GM21367 (cell line): Measurements from ENCODE around the gene COL4A2.
"Not testable (repeated sequence)": the region's sequence is repeated elsewhere in the genome, so short reads cannot be mapped to it uniquely, and the experiment has no call there.

Source experiments
- ATAC-seq: cut with Tn5 transposase; IDR thresholded peaks from one replicate; pipeline ENCODE4 v1.9.1; 2021; ENCODE audit not compliant: unreplicated experiment

COL4A2 gene

DNA sequence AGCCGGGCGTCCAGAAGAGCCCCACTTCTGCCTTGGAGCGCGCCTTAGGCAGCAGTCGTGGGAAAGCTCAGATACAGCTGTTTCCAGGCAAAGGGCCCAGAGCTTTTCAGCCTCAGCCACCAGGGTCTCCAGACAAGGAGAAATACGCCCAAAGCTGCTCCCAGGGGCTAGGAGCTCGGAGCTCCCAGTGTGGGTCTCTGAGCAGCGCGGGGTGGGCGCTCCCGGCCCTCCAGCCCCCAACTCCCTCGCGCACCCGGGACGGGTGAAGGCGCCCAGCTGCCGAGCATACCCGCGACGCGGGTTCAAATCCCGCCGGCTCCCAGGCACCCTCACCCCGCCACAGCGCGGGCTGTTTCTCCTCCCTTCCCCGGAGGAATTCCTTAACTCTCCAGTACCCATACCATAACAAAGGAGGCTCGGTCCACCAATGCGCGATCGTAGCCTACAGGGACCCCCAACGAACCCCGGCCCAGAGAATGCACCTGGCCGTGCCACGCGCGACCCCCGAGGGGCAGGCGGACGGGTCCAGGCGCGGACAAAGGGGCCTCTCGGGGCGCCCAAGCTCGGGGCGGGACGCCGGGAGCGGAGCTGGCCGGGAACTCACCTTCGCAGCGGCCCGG is 634 bp upstream of the COL4A2 start:
- no peak for ATAC-seq

DNA sequence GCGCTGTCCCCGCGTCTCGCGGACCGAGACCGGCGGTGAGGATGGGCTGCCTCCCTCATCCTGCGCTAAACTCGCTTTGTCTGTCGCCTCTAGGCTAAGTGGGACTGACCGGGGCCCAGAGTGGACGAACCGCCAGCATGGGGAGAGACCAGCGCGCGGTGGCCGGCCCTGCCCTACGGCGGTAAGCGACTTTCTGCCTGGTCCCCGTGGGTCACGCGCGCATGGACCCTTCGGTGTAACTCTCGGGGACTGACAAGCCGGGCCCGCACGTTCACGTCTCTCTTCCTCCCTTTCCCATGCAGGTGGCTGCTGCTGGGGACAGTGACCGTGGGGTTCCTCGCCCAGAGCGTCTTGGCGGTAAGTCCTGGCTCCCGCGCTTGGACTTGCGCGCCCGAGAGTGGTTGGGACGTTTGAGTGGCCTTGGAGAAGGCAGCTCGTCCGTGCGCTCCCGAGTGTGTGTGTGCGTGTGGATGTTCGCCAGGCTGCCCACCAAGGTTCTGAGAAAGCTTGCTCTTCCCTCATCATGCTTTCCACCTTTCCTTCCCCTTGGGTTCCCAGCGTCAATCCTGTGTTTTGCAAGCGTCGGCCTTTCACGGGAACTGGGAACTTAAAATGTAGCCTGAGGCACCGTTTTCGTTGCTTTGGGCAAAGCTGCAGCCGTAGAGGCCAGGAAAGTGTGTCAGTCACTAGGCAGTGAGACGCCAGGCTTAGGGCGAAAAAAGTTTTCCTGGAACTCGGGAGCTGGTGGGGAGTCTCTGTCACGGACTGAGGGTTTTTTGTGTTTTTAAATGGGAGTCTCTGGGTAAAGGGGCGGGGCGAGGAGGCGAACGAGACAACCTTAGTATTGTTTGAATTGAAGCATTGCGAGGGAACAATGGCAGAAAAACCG is 927 bp downstream of the COL4A2 start:
- ATAC-seq: no peak

DNA sequence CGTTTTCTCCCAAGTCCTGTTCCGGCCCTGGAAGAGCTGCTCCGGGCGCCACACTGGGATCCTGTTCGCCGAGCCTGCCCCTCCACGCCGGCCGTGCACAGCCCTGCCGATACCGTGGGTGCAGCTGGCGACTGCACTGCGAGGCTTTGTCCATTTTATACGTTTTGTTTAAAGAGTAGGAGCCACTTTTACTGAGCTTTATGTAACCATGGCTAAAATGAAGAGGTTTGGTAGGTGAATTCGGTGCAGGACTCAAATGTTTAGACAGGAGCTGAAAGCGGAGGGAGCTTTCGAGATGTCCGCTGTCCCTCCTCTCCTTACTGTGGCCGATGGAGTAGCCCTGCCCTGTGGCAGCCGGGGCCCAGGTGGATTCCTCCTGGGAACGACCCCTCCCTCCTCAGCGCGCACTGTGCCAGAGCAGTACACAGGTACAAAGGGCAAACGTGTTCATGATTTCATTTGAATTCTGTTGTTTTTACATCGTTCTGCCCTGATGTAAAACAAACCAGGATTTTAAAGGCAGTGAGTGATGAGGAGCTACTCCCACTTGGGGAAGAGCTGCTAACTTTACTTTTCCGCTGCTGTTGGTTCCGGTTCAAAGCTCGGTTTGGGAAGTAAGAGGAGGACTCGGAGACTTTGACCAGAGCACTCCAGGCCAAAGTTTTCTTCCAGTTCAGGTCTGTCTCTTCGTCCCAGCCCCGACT is 1.7 kb downstream of the COL4A2 start:
- ATAC-seq: no peak

DNA sequence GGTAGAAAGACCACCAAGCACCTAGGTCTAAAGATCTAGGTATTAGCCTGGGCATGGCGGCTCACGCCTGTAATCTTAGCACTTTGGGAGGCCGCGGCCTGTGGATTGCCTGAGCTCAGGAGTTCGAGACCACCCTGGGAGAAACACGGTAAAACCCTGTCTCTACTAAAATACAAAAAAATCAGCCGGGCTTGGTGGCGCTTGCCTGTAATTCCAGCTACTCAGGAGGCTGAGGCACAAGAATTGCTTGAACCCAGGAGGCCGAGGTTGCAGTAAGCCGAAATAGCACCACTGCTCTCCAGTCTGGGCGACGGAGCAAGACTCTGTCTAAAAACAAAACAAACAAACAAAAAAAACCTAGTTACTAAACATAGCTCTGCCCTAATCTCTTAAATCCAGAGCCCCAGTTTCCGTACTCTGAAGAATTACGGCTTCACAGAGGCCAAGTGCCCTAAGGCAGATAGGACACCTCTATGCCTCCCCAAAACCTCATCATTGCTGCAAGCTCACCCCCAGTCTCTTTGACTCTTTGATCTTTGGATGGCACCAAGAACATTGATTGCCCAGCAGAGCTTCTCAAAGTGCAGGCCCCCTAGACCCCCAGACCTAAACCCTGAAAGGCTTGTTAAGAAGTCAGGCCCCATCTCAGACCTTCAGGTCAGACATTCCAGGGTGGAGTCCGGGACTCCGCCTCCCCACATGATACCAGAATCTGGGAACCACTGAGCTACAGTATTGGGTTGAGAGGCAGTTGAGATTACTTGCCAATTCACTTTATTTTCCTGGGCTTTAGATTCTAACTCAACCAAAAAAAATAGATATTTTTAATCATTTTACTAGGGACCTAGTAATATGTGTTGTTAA is 2.8 kb downstream of the COL4A2 start:
- no peak for ATAC-seq

DNA sequence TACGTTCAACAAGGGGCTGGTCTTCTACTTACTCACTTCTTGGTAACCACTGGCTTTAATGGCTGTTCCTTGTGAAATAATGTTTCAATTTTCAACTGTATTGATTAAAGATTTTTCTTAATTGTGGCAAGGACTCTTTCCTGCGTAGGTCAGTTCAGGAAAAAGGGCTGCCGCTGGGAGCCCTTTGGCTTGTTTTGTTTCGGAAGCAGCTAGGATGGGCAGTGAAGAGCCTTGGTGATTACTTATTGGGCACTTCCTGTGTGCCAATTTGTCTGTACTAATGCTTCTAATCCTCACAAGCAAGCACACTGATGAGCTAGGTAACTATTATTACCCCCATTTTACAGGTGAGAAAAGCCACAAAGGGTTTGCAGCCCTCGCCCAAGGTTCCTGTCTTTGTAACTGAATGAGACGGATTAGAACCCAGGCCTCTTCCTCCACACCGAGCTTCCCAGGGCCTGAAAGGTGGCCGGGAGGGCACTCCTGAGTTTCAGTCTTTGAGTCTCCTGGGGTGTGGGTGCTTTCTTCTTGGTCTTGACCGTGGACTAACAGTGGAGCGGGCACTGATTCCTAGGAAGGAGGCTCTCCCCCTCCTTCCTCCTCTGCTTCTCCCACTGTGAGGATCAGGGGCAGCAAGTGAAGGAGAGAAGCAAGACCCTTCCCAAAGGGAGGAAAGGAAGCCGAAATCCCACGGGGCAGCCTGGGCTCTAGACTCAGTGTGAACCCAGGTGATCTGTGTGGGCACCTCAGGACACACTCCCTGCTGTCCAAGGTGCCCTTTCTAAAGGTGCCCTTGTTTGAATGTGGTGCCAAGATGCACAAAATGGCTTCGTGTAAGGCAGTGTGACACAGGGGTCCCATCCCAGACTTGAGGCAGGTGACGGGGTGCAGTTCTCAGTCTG is 3.7 kb downstream of the COL4A2 start:
- ATAC-seq: no peak

DNA sequence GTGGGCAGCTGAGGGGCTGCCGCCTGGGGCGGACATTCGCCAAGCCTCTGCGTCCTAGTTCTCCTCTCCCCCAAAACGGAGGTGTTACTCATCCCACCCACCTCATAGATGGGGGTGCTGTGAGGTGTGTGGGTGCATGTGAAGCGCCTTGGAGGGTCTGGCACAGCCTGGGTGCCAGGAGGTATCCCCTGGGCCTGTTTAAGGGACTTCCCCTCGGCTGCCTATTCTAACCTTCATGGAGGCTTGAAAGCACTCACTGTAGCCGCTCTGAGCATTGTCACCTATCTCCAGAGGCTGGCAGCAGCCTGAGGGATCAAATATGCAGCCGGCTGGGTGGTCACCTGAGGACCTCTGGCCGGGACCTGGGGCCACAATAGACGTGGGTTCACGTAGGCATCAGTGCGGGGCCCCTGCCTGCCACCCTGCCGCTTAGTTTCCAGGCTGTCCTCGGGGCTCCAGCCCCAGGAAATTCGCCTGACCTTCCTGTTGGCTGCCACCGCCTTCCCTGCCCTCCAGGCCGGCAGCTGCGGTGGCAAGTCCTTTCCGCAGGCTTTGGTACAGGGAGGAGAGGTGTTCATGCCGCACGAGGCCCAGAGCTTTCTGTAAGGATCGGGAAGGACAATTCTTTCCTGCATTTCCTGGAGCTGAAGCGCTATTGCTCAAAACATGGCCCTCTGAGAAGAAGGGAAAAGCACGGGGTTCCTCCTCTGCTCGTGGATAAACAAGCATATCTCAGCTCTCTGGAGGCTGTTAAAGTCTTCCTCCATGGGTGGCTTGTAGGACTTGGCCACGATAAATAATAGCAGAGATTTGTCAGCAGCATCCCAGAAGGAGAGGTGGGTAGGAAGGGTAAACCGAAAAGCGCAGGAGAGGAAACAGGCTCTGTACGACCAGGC is 4.6 kb downstream of the COL4A2 start:
- ATAC-seq: no peak

DNA sequence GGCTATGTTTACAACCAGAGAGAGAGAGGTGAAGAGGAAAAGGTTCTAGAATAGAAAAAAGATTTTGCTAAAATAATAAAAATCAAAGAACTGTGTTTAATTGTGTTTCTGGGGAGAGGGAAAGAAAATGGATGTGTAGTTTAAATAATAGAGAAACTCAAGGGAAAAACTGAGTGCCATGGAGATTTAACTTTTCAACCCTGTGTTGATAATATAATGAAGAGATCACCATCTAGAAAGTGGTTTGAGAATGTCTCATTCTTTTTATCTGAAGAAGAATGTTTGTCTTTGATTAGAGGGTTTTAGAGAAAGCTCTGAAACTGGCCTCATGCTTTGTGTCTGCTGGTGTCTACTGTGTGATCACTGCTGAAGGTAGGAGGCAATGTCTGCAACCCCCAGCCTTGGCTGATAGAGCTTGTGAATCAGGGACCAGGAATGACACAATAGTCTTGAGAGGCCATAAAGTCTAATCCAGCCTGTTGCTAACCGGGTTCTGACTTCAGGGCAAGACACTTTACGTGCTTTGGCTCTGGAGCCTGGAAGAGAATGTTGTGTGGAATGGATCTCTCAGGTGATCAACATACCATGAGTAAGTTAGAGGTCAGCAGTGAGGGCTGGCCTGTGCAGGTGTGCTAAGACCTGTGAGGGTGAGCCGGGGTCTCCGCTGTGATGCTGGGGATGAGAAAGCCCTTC is 5.4 kb downstream of the COL4A2 start:
- ATAC-seq: no peak

DNA sequence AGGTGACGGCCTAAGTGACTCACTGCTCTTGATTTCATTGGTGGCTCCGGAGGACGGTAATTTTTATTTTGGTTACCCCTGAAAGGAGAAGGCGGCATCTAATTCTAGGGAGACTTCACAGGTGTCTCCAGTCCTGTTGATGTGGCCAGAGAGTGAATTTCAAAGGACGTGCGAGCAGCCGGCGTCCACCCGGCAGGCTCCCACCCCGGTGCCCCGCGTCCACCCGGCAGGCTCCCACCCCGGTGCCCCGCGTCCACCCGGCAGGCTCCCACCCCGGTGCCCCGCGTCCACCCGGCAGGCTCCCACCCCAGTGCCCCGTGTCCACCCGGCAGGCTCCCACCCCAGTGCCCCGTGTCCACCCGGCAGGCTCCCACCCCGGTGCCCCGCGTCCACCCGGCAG is 6.2 kb downstream of the COL4A2 start:
- ATAC-seq: not testable (repeated sequence)

DNA sequence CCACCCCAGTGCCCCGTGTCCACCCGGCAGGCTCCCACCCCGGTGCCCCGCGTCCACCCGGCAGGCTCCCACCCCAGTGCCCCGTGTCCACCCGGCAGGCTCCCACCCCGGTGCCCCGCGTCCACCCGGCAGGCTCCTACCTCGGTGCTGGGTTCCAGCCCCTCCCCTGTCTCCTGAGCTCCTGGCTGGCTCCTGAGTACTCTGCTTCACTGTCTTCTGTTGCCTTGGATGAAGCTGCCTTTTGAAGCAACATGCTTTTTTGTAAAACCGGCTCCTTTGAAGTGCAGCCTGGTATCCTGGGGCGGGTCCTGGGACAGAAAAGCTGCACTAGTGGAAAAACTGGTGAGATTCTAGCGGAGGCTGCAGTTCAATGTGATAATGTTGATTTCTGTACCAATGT is 6.6 kb downstream of the COL4A2 start:
- not testable (repeated sequence) for ATAC-seq

DNA sequence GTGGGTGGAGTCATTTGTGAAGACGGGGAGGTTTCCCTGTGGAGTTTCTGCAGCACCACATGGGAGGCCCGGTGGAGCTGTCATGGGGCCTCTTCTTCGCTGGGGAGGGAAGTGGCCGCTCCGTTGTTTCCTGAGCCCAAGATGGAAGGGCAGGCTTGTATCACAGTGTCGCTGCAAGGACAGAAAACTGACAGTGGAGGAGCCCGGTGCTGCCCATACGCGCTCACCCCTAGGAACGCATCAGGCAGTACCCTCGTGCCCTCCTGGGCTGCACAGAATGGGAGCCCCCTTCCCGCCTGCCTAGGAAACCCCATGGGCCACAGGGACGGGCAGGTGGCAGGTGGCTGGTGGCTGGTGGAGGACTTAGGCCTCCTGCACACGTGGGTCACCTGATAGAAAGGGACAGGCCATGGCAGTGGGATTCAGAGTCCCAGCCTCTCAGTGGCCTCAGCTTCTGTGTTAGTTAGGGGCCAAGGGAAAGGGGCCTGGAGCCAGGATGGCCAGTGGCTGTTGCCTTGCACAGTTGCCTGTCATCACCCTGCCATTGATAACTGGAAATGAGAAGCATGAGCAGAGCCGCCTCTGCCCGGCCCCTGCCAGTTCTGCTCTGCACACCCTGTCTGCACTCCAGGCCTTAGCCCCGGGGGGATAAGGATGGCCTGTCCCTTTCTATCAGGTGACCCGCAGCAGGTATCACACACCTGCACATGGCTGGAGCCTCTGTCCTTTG is 7.6 kb downstream of the COL4A2 start:
- ATAC-seq: no peak

DNA sequence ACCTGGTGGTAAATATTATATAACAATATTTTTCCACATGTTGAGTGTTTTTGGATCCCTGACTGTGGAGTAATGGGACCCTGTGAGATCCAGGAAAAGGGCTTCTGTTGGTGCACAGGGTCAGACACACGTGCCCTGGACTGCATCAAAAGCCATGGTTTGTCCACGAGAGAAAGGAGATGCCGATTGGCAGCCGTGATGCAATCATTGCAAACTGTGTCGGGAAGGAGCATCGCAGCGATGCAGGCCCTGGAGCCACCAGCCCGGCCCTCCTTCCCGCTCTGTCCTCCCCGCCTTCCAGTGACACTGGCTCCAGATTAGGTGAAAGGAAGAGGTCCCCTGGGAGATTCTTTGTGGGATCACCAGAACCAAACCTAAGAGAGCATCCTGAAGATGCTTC is 9.1 kb downstream of the COL4A2 start:
- ATAC-seq: no peak

DNA sequence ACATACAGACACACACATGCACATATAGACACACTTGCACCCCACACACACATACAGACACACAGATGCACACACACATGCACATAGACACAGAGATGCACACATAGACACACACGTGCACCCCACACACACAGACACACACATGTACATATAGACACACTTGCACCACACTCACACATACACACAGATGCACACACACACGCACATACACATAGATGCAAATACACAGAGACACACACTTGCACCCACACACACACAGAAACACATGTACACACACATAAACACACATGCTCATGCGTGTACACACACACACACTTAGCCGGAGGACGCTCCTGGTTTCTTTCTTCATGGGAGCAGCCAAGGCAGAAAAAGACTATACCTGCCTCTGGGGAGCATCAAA is 10.0 kb downstream of the COL4A2 start:
- no peak for ATAC-seq

DNA sequence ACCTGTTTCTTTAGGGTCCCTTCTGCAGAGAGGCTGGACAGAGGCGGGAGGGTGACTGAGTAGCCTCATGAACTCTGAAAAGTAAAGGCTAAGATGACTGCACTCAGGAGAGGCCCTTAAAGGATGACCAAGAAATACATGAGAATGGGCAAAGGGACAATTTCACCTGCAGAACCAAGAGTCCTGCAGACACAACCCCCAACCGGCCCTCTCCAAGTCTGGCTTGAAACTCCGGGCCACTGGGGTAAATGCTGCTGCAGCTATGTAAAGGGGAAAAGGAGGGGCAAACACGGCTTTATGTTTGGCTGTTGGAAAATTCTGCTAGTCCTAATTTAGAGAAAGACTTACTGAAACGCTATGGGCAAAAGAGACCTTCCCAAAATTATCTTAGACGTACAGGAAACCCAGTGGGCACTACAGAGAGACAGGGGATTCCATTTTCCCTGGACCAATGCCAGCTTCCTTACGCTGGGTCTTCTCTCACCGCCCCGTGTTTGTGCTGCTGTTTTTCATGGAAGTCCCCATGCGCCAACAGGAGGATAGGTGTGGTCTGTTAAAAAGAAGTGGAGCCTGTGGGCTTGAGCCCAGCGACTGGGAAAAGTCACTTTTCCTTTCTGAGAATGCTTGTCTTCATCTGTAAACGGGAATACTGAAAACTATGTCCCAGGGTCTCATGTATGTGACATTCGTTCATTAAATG is 10.6 kb downstream of the COL4A2 start:
- ATAC-seq: no peak

DNA sequence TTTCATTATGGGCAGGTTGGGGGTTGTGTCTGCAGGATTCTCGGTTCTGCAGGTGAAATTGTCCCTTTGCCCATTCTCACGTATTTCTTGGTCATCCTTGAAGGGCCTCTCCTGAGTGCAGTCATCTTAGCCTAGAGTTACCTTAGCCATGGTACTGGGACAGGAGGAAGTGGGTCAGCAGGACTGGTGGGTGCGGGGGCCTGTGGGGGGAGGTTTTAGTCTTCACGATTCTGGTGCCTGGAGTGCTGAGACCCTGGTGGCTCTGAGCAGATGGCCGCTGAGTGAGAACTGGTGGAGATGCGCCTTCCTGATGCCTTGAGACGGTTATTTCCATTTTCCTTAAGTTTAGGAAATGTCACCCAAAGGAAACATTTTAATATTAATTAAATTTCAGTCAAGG is 11.8 kb downstream of the COL4A2 start:
- no peak for ATAC-seq

DNA sequence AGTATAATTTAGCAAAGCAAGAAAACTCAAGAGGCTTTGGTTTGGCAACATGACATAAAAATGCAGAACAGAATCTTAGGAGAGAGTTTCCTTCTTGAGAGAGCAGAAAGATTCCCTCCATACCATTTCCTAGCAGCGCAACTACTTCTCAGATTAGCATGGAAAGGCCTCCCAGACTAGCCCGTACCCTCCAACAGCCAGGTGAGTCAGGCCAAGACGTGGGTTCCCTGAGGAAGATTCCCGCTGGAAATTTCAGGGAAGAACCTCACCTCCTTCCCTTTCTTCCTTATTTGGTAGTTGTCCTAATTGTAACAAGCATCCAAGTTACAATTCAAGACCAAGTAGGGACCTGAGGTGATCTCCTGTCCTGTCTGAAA is 12.3 kb downstream of the COL4A2 start:
- no peak for ATAC-seq

DNA sequence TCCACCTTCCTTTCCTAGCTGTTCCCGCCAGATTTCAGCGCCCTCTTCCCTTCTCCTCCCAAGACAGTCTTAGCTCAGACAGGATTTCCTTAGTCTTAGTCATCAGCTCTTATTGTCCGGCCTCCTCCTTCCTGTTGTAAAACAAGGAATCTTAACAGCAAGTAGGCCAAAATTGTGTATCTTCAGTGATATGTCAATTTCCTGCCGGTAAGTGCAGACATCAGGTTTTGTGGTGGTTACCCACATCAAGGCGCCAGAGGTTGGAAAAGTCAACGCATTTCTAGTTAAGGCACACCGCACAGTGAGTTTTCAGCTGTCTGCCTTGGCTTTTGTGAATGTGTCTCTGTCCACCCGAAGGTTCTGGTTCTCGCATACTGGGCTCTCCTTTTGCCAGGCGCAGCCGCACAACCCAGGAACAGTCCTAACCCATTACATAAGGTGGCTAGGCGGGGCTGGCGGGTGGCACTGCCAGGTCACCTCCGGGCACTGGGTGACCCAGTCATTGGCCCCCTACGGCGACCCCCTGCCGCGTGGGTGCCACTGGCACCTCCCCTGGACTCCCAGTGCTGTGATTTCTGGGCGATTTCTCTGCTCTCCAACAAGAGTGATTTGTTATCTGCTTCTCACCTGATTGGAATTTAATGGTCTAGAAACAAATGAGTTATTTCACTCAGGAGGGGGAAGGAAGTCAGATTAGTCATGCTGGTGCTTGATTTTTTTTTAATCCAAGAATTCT is 12.9 kb downstream of the COL4A2 start:
- ATAC-seq: no peak

DNA sequence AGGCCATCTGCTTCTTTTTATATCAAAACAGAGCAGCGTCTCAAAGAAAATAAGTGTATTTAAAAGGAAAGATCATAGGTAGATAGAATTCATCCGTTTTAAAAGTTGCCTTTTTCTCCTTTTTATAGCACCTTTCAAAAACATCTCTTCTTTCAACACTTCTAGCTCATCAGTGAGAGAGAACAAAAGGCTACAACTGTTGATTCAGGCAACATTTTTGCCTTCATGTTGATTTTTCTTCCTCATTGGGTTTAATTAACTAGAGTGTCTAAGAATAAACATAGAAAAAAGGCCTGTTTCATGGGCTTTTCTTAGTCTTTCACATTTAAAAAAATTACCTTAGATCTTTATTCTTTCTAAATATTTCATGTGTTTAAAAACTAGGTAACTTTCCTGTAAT is 13.6 kb downstream of the COL4A2 start:
- ATAC-seq: no peak
